ENCODE data around the gene SDK1.
"Not testable (repeated sequence)": the region's sequence is repeated elsewhere in the genome, so short reads cannot be mapped to it uniquely, and the experiment has no call there.

SDK1 gene

GRCh38 chr7:4222676-4223075 is 921.6 kb downstream of the SDK1 start:
- DNase-seq = no peak

- DNase-seq = no peak
Observed at GRCh38 chr7:4225361-4225771, 924.3 kb downstream of the SDK1 start.

GRCh38 chr7:4225881-4226523 is 925.0 kb downstream of the SDK1 start:
- no peak for DNase-seq

GRCh38 chr7:4226524-4226882 is 925.5 kb downstream of the SDK1 start:
- no peak for DNase-seq

GRCh38 chr7:4227105-4228010 is 926.3 kb downstream of the SDK1 start:
- DNase-seq = no peak

GRCh38 chr7:4230352-4230751 is 929.3 kb downstream of the SDK1 start:
- DNase-seq = no peak

- no peak for DNase-seq
Observed at GRCh38 chr7:4233146-4233545, 932.1 kb downstream of the SDK1 start.

- DNase-seq = no peak
Observed at GRCh38 chr7:4233621-4234497, 932.8 kb downstream of the SDK1 start.

- no peak for DNase-seq
Observed at GRCh38 chr7:4234498-4234855, 933.4 kb downstream of the SDK1 start.

GRCh38 chr7:4234886-4235285 is 933.8 kb downstream of the SDK1 start:
- DNase-seq = no peak

- no peak for DNase-seq
Observed at GRCh38 chr7:4235596-4235995, 934.5 kb downstream of the SDK1 start.

- no peak for DNase-seq
Observed at GRCh38 chr7:4236389-4236788, 935.3 kb downstream of the SDK1 start.

GRCh38 chr7:4236873-4237272 is 935.8 kb downstream of the SDK1 start:
- not testable (repeated sequence) for DNase-seq

- no peak for DNase-seq
Observed at GRCh38 chr7:4237296-4238235, 936.5 kb downstream of the SDK1 start.

- DNase-seq = no peak
Observed at GRCh38 chr7:4238861-4239260, 937.8 kb downstream of the SDK1 start.

GRCh38 chr7:4240042-4240441 is 939.0 kb downstream of the SDK1 start:
- DNase-seq = no peak

GRCh38 chr7:4240520-4241303 is 939.7 kb downstream of the SDK1 start:
- no peak for DNase-seq

GRCh38 chr7:4241304-4241612 is 940.2 kb downstream of the SDK1 start:
- DNase-seq = no peak

GRCh38 chr7:4241791-4242190 is 940.7 kb downstream of the SDK1 start:
- DNase-seq = no peak

GRCh38 chr7:4242706-4243105 is 941.7 kb downstream of the SDK1 start:
- no peak for DNase-seq

GRCh38 chr7:4244041-4244440 is 943.0 kb downstream of the SDK1 start:
- DNase-seq = no peak

- DNase-seq = no peak
Observed at GRCh38 chr7:4244635-4245034, 943.6 kb downstream of the SDK1 start.

Measured in AML-193 (cell line).